ENCODE data around the gene USP32. TPM values are rescaled to one million over a fixed set of nuclear protein-coding genes. Genes with fewer than 3 reads are reported as not detected.

Gene USP32
- total and polyA plus RNA-seq, 2 donors (not counting 3 experiments of a cell fraction or from before 2014, with no cell fraction given): 15.7 to 52.9 TPM

- no peak overlapping the region for H3K9ac ChIP-seq (replicated peaks; ENCODE audit: extremely low read depth, insufficient read depth, low read length)
- TF ChIP-seq, protein P1, sequence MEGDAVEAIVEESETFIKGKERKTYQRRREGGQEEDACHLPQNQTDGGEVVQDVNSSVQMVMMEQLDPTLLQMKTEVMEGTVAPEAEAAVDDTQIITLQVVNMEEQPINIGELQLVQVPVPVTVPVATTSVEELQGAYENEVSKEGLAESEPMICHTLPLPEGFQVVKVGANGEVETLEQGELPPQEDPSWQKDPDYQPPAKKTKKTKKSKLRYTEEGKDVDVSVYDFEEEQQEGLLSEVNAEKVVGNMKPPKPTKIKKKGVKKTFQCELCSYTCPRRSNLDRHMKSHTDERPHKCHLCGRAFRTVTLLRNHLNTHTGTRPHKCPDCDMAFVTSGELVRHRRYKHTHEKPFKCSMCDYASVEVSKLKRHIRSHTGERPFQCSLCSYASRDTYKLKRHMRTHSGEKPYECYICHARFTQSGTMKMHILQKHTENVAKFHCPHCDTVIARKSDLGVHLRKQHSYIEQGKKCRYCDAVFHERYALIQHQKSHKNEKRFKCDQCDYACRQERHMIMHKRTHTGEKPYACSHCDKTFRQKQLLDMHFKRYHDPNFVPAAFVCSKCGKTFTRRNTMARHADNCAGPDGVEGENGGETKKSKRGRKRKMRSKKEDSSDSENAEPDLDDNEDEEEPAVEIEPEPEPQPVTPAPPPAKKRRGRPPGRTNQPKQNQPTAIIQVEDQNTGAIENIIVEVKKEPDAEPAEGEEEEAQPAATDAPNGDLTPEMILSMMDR (IDR thresholded peaks at IDR 0.05; ENCODE audit: extremely low read depth in 1 of 2, insufficient read depth in 1 of 2, low read depth in 1 of 2, low read length in 2 of 2): no peak
- TF ChIP-seq POLR2A (IDR thresholded peaks at IDR 0.05; ENCODE audit: low read depth, low read length): no peak
- no peak for TF ChIP-seq FOS (IDR thresholded peaks at IDR 0.05; ENCODE audit: borderline replicate concordance, insufficient read depth, low read length)
- no peak for TF ChIP-seq MYC (IDR thresholded peaks at IDR 0.05; ENCODE audit: low read depth, low read length)
- no peak for TF ChIP-seq MAX (IDR thresholded peaks at IDR 0.05; ENCODE audit: insufficient read depth, insufficient read length)
- no peak for TF ChIP-seq EZH2 (IDR thresholded peaks at IDR 0.05; ENCODE audit: borderline replicate concordance, low read depth, low read length, severe bottlenecking)
- no peak for TF ChIP-seq GATA2 (IDR thresholded peaks at IDR 0.05; ENCODE audit: insufficient read depth, insufficient read length, low read depth, low read length)
- no peak for TF ChIP-seq POLR2AphosphoS5 (IDR thresholded peaks at IDR 0.05; ENCODE audit: insufficient read depth, low read depth, low read length)
- TF ChIP-seq JUN (IDR thresholded peaks at IDR 0.05; ENCODE audit: borderline replicate concordance, insufficient read depth, insufficient read length, low read depth): no peak
- ChIA-PET POLR2A (no interaction called here), CTCF (interaction anchor here (1.4 kb wide), 1 partner anchor 15 kb away, joined by 3 read pairs; no protein-coding TSS in a partner anchor)
- H3K4me3 ChIP-seq (replicated peaks in 1 of 3; ENCODE audit: insufficient read depth in 1 of 3, low read depth in 1 of 3, low read length in 3 of 3): no peak overlapping the region
- H3K4me2 ChIP-seq (ENCODE audit: insufficient read depth, low read length): no peak overlapping the region
- H2AFZ ChIP-seq (ENCODE audit: low read depth, low read length): no peak overlapping the region
- dilution Hi-C loops (cut with MboI; ENCODE audit: extremely low pct_ligation_motif_present, low sequenced_read_pairs): no loop called here
- no peaks in the 10 kb centered on the region for H3K9me1 ChIP-seq (replicated peaks; ENCODE audit: control insufficient read depth, extremely low read depth, insufficient read depth, low read length)
- no peaks in the 10 kb centered on the region for H3K36me3 ChIP-seq (ENCODE audit: control insufficient read depth in 2 of 2, extremely low read depth in 1 of 2, insufficient read depth in 2 of 2, low read length in 2 of 2)
- intact Hi-C loops (cut with micrococcal nuclease): no loop called here
- DNase-seq (ENCODE audit: low read depth, low spot score) (no peak), FAIRE-seq (no peak)
- H4K20me1 ChIP-seq (replicated peaks; ENCODE audit: control insufficient read depth, extremely low read depth, insufficient read depth, low read length): peaks cover 11% of the 10 kb centered on the region
- no peak overlapping the region for H3K27ac ChIP-seq (ENCODE audit: insufficient read depth, low read depth, low read length)
- no peaks in the 10 kb centered on the region for H3K27me3 ChIP-seq (ENCODE audit: control insufficient read depth in 2 of 2, insufficient read depth in 2 of 2, low read length in 2 of 2)
- H3K79me2 ChIP-seq (ENCODE audit: control insufficient read depth, insufficient read depth, low read length): peaks cover 83% of the 10 kb centered on the region
- no TSS peak for BruUV-seq (replicated peaks)
- no peaks in the 10 kb centered on the region for H3K9me3 ChIP-seq (replicated peaks; ENCODE audit: control insufficient read depth, insufficient read depth, low read length)
- H3K4me1 ChIP-seq (ENCODE audit: control insufficient read depth, extremely low read depth, insufficient read depth, low read length): peaks cover 18% of the 10 kb centered on the region
Measured at GRCh38 chr17:60387666-60388065, 4.3 kb downstream of the USP32 start.

Data from endothelial cell of umbilical vein (primary cell).